Esophagus mucosa (tissue), 1 donor: ENCODE measurements around the gene LMBR1. TPM values are rescaled to one million over a fixed set of nuclear protein-coding genes. Genes with fewer than 3 reads are reported as not detected.
A peak's percentile ranks its signal among the peaks of the same experiment; 100 is the strongest.
"Not testable (repeated sequence)": the region's sequence is repeated elsewhere in the genome, so short reads cannot be mapped to it uniquely, and the experiment has no call there.

Source experiments
- ATAC-seq: fragments of 200-7000 bp; cut with Tn5 transposase; one replicate; pipeline ENCODE4 v1.9.1; 2020
- total RNA-seq: library from RNA; stranded (reverse); gene quantifications from one replicate; pipeline ENCODE4 v1.2.4, GENCODE V29; 2023
- donor health status: DM: yes; HTN: yes; CAD: no.

LMBR1 gene
- total RNA-seq, 1 donor from 2014 or later: 32.6 TPM

GRCh38 chr7:156906200-156906649, 13.2 kb upstream of the LMBR1 start:
- ATAC-seq: no peak

GRCh38 chr7:156903232-156903909, 10.4 kb upstream of the LMBR1 start:
- ATAC-seq: peak; percentile 84

GRCh38 chr7:156900093-156900492, 7.1 kb upstream of the LMBR1 start:
- not testable (repeated sequence) for ATAC-seq

- ATAC-seq: no peak
These were observed 6.0 kb upstream of the LMBR1 start for GRCh38 chr7:156898938-156899337.

GRCh38 chr7:156897673-156898072, 4.7 kb upstream of the LMBR1 start:
- no peak for ATAC-seq

GRCh38 chr7:156896388-156897022, 3.5 kb upstream of the LMBR1 start:
- ATAC-seq: no peak

GRCh38 chr7:156895024-156895780, 2.2 kb upstream of the LMBR1 start:
- ATAC-seq: no peak

- ATAC-seq: peak; percentile 48
These were observed 742 bp downstream of the LMBR1 start for GRCh38 chr7:156892081-156892800.

GRCh38 chr7:156889746-156890145, 3.2 kb downstream of the LMBR1 start:
- no peak for ATAC-seq

- ATAC-seq: no peak
These were observed 3.9 kb downstream of the LMBR1 start for GRCh38 chr7:156889089-156889488.

GRCh38 chr7:156886020-156886795, 6.8 kb downstream of the LMBR1 start:
- no peak for ATAC-seq

- no peak for ATAC-seq
These were observed 11.3 kb downstream of the LMBR1 start for GRCh38 chr7:156881679-156882078.

GRCh38 chr7:156875766-156876165, 17.2 kb downstream of the LMBR1 start:
- no peak for ATAC-seq

GRCh38 chr7:156868363-156868762, 24.6 kb downstream of the LMBR1 start:
- not testable (repeated sequence) for ATAC-seq

- no peak for ATAC-seq
These were observed 27.5 kb downstream of the LMBR1 start for GRCh38 chr7:156865493-156865892.

- ATAC-seq: not testable (repeated sequence)
These were observed 31.0 kb downstream of the LMBR1 start for GRCh38 chr7:156862022-156862421.

GRCh38 chr7:156861212-156861611, 31.8 kb downstream of the LMBR1 start:
- no peak for ATAC-seq

- ATAC-seq: not testable (repeated sequence)
These were observed 32.9 kb downstream of the LMBR1 start for GRCh38 chr7:156860099-156860498.

GRCh38 chr7:156858523-156858922, 34.5 kb downstream of the LMBR1 start:
- ATAC-seq: no peak

- no peak for ATAC-seq
These were observed 35.2 kb downstream of the LMBR1 start for GRCh38 chr7:156857757-156858156.

- ATAC-seq: no peak
These were observed 38.3 kb downstream of the LMBR1 start for GRCh38 chr7:156854654-156855053.

- ATAC-seq: no peak
These were observed 44.0 kb downstream of the LMBR1 start for GRCh38 chr7:156848979-156849378.
